HEK293 (cell line): Measurements from ENCODE around the gene SYCE1.

ENCODE experiments used
- CTCF ChIP-seq: fragments of 450-650 bp; formaldehyde crosslinking; IDR thresholded peaks from 2 replicates; pipeline ENCODE4 v1.5.1; 2016; ENCODE audit warnings: missing biosample characterization, missing genetic modification characterization
- RBAK ChIP-seq: fragments of 450-650 bp; formaldehyde crosslinking; IDR thresholded peaks from 2 replicates; pipeline ENCODE4 v1.5.1; 2016; ENCODE audit warnings: missing biosample characterization, missing genetic modification characterization
- SP2 ChIP-seq: fragments of 450-650 bp; formaldehyde crosslinking; IDR thresholded peaks from 2 replicates; pipeline ENCODE4 v1.5.1; 2016; ENCODE audit warnings: missing biosample characterization, missing genetic modification characterization
- YY1 ChIP-seq: fragments of 450-650 bp; formaldehyde crosslinking; IDR thresholded peaks from 2 replicates; pipeline ENCODE4 v1.5.1; 2018; ENCODE audit warnings: missing biosample characterization, missing genetic modification characterization
- ZNF133 ChIP-seq: fragments of 450-650 bp; formaldehyde crosslinking; IDR thresholded peaks from 2 replicates; pipeline ENCODE4 v1.5.1; 2016; ENCODE audit warnings: missing biosample characterization, missing genetic modification characterization
- ZNF146 ChIP-seq: fragments of 450-650 bp; formaldehyde crosslinking; IDR thresholded peaks from 2 replicates; pipeline ENCODE4 v1.5.1; 2016; ENCODE audit warnings: missing biosample characterization, missing genetic modification characterization
- ZNF416 ChIP-seq: fragments of 450-650 bp; formaldehyde crosslinking; IDR thresholded peaks from 2 replicates; pipeline ENCODE4 v1.5.1; 2016; ENCODE audit warnings: missing biosample characterization, missing genetic modification characterization
- ZNF423 ChIP-seq: fragments of 450-650 bp; formaldehyde crosslinking; IDR thresholded peaks from 2 replicates; pipeline ENCODE4 v1.5.1; 2016; ENCODE audit warnings: missing biosample characterization, missing genetic modification characterization
- ZNF473 ChIP-seq: fragments of 450-650 bp; formaldehyde crosslinking; IDR thresholded peaks from 2 replicates; pipeline ENCODE4 v1.5.1; 2017; ENCODE audit warnings: missing biosample characterization, missing genetic modification characterization
- TF ChIP-seq, protein P1 (sequence below): fragments of 450-650 bp; formaldehyde crosslinking; IDR thresholded peaks from 2 replicates; pipeline ENCODE4 v1.5.1; 2016; ENCODE audit warnings: missing biosample characterization, missing genetic modification characterization

DNA sequence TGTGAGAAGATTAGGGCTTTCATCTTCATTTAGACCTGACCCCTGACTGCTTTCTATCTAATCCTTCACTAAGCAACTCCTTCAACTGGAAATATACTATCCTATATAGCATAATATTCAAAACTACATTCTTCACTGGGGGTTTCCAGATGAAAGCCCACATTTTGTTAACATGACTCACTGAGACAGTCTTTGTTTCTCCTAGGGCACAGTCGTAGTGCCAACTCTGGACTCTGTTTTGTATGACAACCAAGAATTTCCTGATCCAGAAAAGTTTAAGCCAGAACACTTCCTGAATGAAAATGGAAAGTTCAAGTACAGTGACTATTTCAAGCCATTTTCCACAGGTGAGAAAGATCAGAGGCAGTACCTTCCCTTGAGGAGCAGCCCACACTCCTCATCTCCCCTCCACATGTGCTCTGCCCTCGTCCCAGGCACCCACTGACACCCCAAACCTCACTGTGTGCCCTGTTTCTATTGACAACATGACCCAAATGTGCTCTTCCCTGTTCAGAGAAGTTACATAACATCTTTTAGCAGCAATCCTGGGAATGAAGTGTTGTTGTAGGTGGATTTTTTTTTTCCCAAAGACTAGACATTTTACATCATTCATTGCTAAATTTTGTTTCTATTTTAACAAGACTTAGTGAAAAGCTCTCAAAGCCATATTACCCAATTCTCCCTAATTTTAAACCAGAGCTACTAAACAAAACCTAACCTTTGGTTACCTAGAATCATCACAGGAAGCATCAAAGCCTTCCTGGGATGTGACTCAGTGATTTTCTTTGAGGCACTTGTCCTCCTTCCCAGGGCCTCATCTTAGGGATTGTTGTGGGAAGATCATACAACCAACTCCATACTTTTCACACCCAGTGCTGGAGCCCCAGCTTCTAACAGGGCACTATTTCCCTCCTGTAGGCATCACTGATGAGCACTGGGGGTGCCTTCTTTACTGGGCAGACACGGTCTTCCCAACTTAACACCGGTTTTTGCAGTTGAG lies 27.5 kb downstream of the SYCE1 start:
- TF ChIP-seq ZNF423 (tag by site-specific recombination) (no peak), ZNF146 (no peak), CTCF (no peak), ZNF416 (no peak), ZNF473 (no peak), YY1 (tag by site-specific recombination) (no peak), SP2 (tag by site-specific recombination) (no peak), RBAK (tag by site-specific recombination) (no peak), ZNF133 (no peak)
- TF ChIP-seq, protein P1, sequence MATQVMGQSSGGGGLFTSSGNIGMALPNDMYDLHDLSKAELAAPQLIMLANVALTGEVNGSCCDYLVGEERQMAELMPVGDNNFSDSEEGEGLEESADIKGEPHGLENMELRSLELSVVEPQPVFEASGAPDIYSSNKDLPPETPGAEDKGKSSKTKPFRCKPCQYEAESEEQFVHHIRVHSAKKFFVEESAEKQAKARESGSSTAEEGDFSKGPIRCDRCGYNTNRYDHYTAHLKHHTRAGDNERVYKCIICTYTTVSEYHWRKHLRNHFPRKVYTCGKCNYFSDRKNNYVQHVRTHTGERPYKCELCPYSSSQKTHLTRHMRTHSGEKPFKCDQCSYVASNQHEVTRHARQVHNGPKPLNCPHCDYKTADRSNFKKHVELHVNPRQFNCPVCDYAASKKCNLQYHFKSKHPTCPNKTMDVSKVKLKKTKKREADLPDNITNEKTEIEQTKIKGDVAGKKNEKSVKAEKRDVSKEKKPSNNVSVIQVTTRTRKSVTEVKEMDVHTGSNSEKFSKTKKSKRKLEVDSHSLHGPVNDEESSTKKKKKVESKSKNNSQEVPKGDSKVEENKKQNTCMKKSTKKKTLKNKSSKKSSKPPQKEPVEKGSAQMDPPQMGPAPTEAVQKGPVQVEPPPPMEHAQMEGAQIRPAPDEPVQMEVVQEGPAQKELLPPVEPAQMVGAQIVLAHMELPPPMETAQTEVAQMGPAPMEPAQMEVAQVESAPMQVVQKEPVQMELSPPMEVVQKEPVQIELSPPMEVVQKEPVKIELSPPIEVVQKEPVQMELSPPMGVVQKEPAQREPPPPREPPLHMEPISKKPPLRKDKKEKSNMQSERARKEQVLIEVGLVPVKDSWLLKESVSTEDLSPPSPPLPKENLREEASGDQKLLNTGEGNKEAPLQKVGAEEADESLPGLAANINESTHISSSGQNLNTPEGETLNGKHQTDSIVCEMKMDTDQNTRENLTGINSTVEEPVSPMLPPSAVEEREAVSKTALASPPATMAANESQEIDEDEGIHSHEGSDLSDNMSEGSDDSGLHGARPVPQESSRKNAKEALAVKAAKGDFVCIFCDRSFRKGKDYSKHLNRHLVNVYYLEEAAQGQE (tag by site-specific recombination): no peak
